Endothelial cell of umbilical vein (primary cell): Measurements from ENCODE around the gene CYP8B1. TPM values are rescaled to one million over a fixed set of nuclear protein-coding genes. Genes with fewer than 3 reads are reported as not detected.

Experiments used
- Bru-seq: library from RNA; stranded (reverse); fragments of 400-500 nt; gene quantifications from one replicate; lab custom pipeline; 2021; lab: Mats Ljungman, UMichigan
- BruChase-seq, 2 experiments: library from RNA; stranded (reverse); fragments of 400-500 nt; gene quantifications; one replicate each; lab custom pipeline; 2021; lab: Mats Ljungman, UMichigan
- BruUV-seq: library from RNA; stranded (reverse); fragments of 400-500 nt; replicated peaks from 2 replicates; lab custom pipeline; 2021; lab: Mats Ljungman, UMichigan
- CTCF ChIA-PET: fragments of 300-600, 350-600 bp; sonication (Branson Sonifier 250); formaldehyde crosslinking; loops from one replicate; lab custom pipeline; 2021; ENCODE audit warnings: antibody characterized with exemption, inconsistent platforms; lab: Charles Lee
- POLR2A ChIA-PET: fragments of 300-600, 350-600 bp; sonication (Branson Sonifier 250); formaldehyde crosslinking; loops from one replicate; lab custom pipeline; 2021; ENCODE audit warnings: antibody characterized with exemption, inconsistent platforms; lab: Charles Lee
- DNase-seq: peaks from one replicate; pipeline ENCODE4 v3.0.0-alpha.2; 2011; ENCODE audit warnings: low read depth, low spot score
- FAIRE-seq: peaks from 2 replicates; lab custom pipeline; 2011; peaks lifted over from hg19 to GRCh38; lab: Jason Lieb, UNC
- H2AFZ ChIP-seq: 2 replicates; pipeline ENCODE4 v1.6.0; 2012; ENCODE audit warnings: low read depth, low read length, control low read depth, inconsistent platforms
- H3K27ac ChIP-seq: 2 replicates; pipeline ENCODE4 v1.5.1; 2011; ENCODE audit warnings: low read depth, mild to moderate bottlenecking, control low read depth, low read length, moderate library complexity; ENCODE audit not compliant: insufficient read depth
- H3K27me3 ChIP-seq, 2 experiments: 2 replicates each; pipeline versions ENCODE4 v1.6.0 to v1.6.1; 2011; ENCODE audit warnings: low read length in 2 of 2, mixed read lengths in 1 of 2; ENCODE audit not compliant: control insufficient read depth in 2 of 2, insufficient read depth in 2 of 2
- H3K36me3 ChIP-seq, 2 experiments: 2 replicates in 1 of 2; 3 replicates in 1 of 2; pipeline ENCODE4 v1.5.1; 2011; ENCODE audit warnings: low read length in 2 of 2, mild to moderate bottlenecking in 1 of 2, moderate library complexity in 1 of 2; ENCODE audit not compliant: control insufficient read depth in 2 of 2, insufficient read depth in 2 of 2; ENCODE audit errors: extremely low read depth in 1 of 2
- H3K4me1 ChIP-seq: 3 replicates; pipeline ENCODE4 v1.5.1; 2011; ENCODE audit warnings: mild to moderate bottlenecking, low read length; ENCODE audit not compliant: control insufficient read depth, insufficient read depth; ENCODE audit errors: extremely low read depth
- H3K4me2 ChIP-seq: 2 replicates; pipeline ENCODE4 v1.6.1; 2011; ENCODE audit warnings: low read length, control low read depth, mixed read lengths; ENCODE audit not compliant: insufficient read depth
- H3K4me3 ChIP-seq, 3 experiments: fragments of 200-600 bp in 1 of 3; sonication (generic), shearing (Covaris generic) in 1 of 3; replicated peaks in 1 of 3; 2 replicates each; pipeline ENCODE4 v1.5.1; 2011 to 2016; ENCODE audit warnings: control low read depth in 3 of 3, low read length in 3 of 3, mild to moderate bottlenecking in 2 of 3, inconsistent platforms in 1 of 3, low read depth in 1 of 3, moderate library complexity in 1 of 3; ENCODE audit not compliant: insufficient read depth in 1 of 3
- H3K79me2 ChIP-seq: 2 replicates; pipeline ENCODE4 v1.6.0; 2012; ENCODE audit warnings: low read length, inconsistent platforms; ENCODE audit not compliant: control insufficient read depth, insufficient read depth
- H3K9ac ChIP-seq: replicated peaks from 2 replicates; pipeline ENCODE3; 2011; ENCODE audit warnings: low read length, control low read depth; ENCODE audit not compliant: insufficient read depth; ENCODE audit errors: extremely low read depth
- H3K9me1 ChIP-seq: replicated peaks from 3 replicates; pipeline ENCODE4 v1.6.0; 2011; ENCODE audit warnings: mild to moderate bottlenecking, low read length; ENCODE audit not compliant: control insufficient read depth, insufficient read depth; ENCODE audit errors: extremely low read depth
- H3K9me3 ChIP-seq: replicated peaks from 2 replicates; pipeline ENCODE4 v1.5.1; 2012; ENCODE audit warnings: low read length, inconsistent platforms; ENCODE audit not compliant: control insufficient read depth, insufficient read depth
- H4K20me1 ChIP-seq: replicated peaks from 2 replicates; pipeline ENCODE3; 2011; ENCODE audit warnings: mild to moderate bottlenecking, low read length; ENCODE audit not compliant: control insufficient read depth, insufficient read depth; ENCODE audit errors: extremely low read depth
- EZH2 ChIP-seq: IDR thresholded peaks from 2 replicates; pipeline ENCODE4 v1.6.1; 2012; ENCODE audit warnings: borderline replicate concordance, low read depth, mild to moderate bottlenecking, moderate library complexity, low read length, inconsistent platforms; ENCODE audit not compliant: severe bottlenecking
- FOS ChIP-seq: IDR thresholded peaks from 2 replicates; pipeline ENCODE4 v1.6.1; 2011; ENCODE audit warnings: mild to moderate bottlenecking, low read length, moderate library complexity, borderline replicate concordance; ENCODE audit not compliant: insufficient read depth
- GATA2 ChIP-seq: IDR thresholded peaks from 2 replicates; pipeline ENCODE4 v1.7.0; 2011; ENCODE audit warnings: low read depth, mild to moderate bottlenecking, moderate library complexity, mixed read lengths, low read length; ENCODE audit not compliant: insufficient read length, insufficient read depth
- JUN ChIP-seq: IDR thresholded peaks from 2 replicates; pipeline ENCODE4 v1.6.1; 2011; ENCODE audit warnings: borderline replicate concordance, low read depth; ENCODE audit not compliant: insufficient read length, insufficient read depth
- MAX ChIP-seq: IDR thresholded peaks from 2 replicates; pipeline ENCODE4 v1.6.1; 2011; ENCODE audit not compliant: insufficient read depth, insufficient read length
- POLR2A ChIP-seq: IDR thresholded peaks from 2 replicates; pipeline ENCODE4 v1.6.1; 2012; ENCODE audit warnings: low read depth, mild to moderate bottlenecking, control low read depth, low read length
- dilution Hi-C: fragments of 300-500 bp; cut with MboI; formaldehyde crosslinking; loops from one replicate; pipeline ENCODE4 v1.15.0; 2019; ENCODE audit warnings: low sequenced_read_pairs; ENCODE audit not compliant: extremely low pct_ligation_motif_present
- intact Hi-C: fragments of 100-400 bp; cut with micrococcal nuclease; formaldehyde crosslinking; loops from one replicate; pipeline ENCODE4 v1.10.0; 2022
- long read RNA-seq: library from polyadenylated mRNA; stranded (forward); transcript quantifications from one replicate; pipeline ENCODE4 v2.0.0, GENCODE V29; 2021
- polyA minus RNA-seq, 3 experiments: library from RNA; depleted of rRNA, polyadenylated mRNA; stranded (reverse); fragments of >200 nt; gene quantifications; 1 replicate in 1 of 3; 2 replicates in 2 of 3; pipeline ENCODE4 v1.2.3, GENCODE V29; 2011
- polyA plus RNA-seq, 4 experiments: library from polyadenylated mRNA; depleted of rRNA in 3 of 4; stranded (reverse) in 3 of 4; unstranded in 1 of 4; fragments of >200 nt; gene quantifications; 2 replicates each; pipeline versions ENCODE4 v1.2.1 to v1.2.3, GENCODE V29; 2011 to 2012; ENCODE audit warnings: missing spikeins in 1 of 4
- total RNA-seq: library from RNA; stranded (reverse); gene quantifications from 2 replicates; pipeline ENCODE4 v1.2.3, GENCODE V29; 2021
- TF ChIP-seq, protein P1 (sequence below), 2 donors: IDR thresholded peaks; 1 replicate in 1 of 2; 2 replicates in 1 of 2; pipeline ENCODE4 v1.5.1; 2011; ENCODE audit warnings: low read length in 2 of 2, mild to moderate bottlenecking in 2 of 2, moderate library complexity in 2 of 2, control low read depth in 1 of 2, inconsistent platforms in 1 of 2, low read depth in 1 of 2; ENCODE audit not compliant: insufficient read depth in 1 of 2; ENCODE audit errors: extremely low read depth in 1 of 2

CYP8B1 gene, protein sequence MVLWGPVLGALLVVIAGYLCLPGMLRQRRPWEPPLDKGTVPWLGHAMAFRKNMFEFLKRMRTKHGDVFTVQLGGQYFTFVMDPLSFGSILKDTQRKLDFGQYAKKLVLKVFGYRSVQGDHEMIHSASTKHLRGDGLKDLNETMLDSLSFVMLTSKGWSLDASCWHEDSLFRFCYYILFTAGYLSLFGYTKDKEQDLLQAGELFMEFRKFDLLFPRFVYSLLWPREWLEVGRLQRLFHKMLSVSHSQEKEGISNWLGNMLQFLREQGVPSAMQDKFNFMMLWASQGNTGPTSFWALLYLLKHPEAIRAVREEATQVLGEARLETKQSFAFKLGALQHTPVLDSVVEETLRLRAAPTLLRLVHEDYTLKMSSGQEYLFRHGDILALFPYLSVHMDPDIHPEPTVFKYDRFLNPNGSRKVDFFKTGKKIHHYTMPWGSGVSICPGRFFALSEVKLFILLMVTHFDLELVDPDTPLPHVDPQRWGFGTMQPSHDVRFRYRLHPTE
- not detected in 2 replicates for total RNA-seq
- not detected in 2 replicates for polyA plus RNA-seq
- not detected in 2 replicates for polyA plus RNA-seq (2011; cell fraction: cytosol; rRNA removed)
- polyA plus RNA-seq (2011; cell fraction: nucleus; rRNA removed), result not detected in 2 replicates
- polyA plus RNA-seq (2012), result not detected in 2 replicates
- polyA minus RNA-seq, result not detected in 2 replicates
- polyA minus RNA-seq (2011; cell fraction: cytosol; rRNA and poly(A)+ RNA removed), result not detected
- polyA minus RNA-seq (2011; cell fraction: nucleus; rRNA and poly(A)+ RNA removed), result not detected in 2 replicates
- Bru-seq, nascent RNA, result not detected
- BruChase-seq, experiment 1, labeled RNA remaining after a 6-hour chase, result not detected
- not detected for BruChase-seq, experiment 2, labeled RNA remaining after a 2-hour chase
- long read RNA-seq, result 0 reads

GRCh38 chr3:42875325-42876151 lies at the start of gene CYP8B1:
TSS of gene CYP8B1 (minus strand) at chr3:42875879. CDS start at chr3:42875816, 63 bp downstream.
- Histone ChIP-seq H2AFZ (no peak within 1 kb of the TSS), H3K27me3 (peaks cover 10 to 18% of the 10 kb centered on the region in 2 experiments), H3K27ac (no peak within 1 kb of the TSS), H3K4me1 (peaks cover 1% of the 10 kb centered on the region), H4K20me1 (no peaks in the 10 kb centered on the region), H3K9me1 (no peaks in the 10 kb centered on the region), H3K79me2 (no peaks in the 10 kb centered on the region), H3K9me3 (no peaks in the 10 kb centered on the region), H3K4me3 (no peak within 1 kb of the TSS), H3K9ac (no peak within 1 kb of the TSS), H3K4me2 (no peak within 1 kb of the TSS), H3K36me3 (no peaks in the 10 kb centered on the region)
- no TSS peak for BruUV-seq
- dilution Hi-C loops, result no loop called here
- ChIA-PET CTCF (interaction anchor here (1.3 kb wide), 1 partner anchor 96 kb away, joined by 3 read pairs; no protein-coding TSS in a partner anchor), POLR2A (no interaction called here)
- FAIRE-seq, result no peak
- no peak for DNase-seq
- TF ChIP-seq FOS (no peak), GATA2 (no peak), JUN (no peak), POLR2A (no peak), EZH2 (no peak), MAX (no peak)
- TF ChIP-seq, protein P1, sequence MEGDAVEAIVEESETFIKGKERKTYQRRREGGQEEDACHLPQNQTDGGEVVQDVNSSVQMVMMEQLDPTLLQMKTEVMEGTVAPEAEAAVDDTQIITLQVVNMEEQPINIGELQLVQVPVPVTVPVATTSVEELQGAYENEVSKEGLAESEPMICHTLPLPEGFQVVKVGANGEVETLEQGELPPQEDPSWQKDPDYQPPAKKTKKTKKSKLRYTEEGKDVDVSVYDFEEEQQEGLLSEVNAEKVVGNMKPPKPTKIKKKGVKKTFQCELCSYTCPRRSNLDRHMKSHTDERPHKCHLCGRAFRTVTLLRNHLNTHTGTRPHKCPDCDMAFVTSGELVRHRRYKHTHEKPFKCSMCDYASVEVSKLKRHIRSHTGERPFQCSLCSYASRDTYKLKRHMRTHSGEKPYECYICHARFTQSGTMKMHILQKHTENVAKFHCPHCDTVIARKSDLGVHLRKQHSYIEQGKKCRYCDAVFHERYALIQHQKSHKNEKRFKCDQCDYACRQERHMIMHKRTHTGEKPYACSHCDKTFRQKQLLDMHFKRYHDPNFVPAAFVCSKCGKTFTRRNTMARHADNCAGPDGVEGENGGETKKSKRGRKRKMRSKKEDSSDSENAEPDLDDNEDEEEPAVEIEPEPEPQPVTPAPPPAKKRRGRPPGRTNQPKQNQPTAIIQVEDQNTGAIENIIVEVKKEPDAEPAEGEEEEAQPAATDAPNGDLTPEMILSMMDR (IDR thresholded peaks at IDR 0.05; ENCODE audit: extremely low read depth in 1 of 2, insufficient read depth in 1 of 2, low read depth in 1 of 2, low read length in 2 of 2), result no peak
- intact Hi-C loops, result no loop called here
